Measurements from ENCODE around the gene ARID1A.
A peak's percentile ranks its signal among the peaks of the same experiment; 100 is the strongest.

ARID1A gene

GRCh38 chr1:26767714-26768113, 71.9 kb downstream of the ARID1A start:
- DNase-seq, result no peak

DNA sequence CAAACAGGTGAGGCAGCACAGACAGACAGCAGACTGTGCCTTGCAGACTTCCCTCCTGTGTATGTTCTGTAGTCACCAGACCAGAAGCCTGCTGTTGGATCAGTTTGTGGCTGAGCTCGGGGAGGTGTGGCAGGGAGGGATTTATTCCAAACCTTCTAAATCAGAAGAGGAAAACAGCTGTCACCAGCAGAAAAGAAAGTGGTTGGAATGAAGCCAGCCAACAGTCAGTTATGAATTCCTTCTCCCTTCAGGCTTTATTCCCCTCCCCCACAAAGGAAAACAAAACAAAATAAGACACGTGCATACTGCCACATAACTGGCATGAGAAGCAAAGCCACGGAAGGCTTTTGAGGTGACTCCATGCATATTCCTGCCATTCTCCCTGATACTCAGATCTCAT, 72.9 kb downstream of the ARID1A start:
- no peak for DNase-seq

- no peak for DNase-seq
These were observed 75.4 kb downstream of the ARID1A start for GRCh38 chr1:26771285-26771642.

DNA sequence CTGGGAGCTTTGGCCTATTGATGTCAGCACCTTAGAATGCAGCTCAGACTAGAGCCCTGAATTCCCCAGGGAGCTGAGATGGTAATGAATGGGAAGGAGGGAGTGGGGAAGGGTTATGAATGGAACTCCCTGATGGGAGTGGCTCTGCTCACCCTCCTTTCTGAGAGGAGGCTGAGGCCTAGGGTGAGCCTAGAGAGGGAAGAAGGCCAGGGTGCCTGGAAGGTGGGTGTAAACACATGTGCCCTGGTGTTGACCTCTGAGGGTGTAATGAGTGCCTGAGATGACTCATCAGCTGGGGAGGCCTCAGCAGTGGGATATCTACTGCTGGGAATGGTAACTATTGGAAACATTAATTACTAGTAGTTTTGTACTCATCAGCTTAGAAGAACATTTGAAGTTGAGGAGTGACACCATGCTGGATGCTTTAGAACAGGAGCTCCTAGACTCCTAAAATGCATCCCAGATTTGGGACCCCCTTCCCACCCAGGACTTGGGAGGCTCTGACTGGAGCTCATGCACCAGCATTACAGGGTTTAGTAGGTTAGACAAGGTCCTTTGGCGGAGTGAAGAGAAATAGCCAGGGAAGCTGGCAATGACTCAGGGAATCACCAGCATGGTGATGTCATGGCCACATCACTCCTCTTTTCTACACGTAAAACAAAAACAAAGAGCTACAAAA, 76.0 kb downstream of the ARID1A start:
- DNase-seq, result no peak

- DNase-seq, result no peak
These were observed 76.9 kb downstream of the ARID1A start for GRCh38 chr1:26772687-26773086.

DNA sequence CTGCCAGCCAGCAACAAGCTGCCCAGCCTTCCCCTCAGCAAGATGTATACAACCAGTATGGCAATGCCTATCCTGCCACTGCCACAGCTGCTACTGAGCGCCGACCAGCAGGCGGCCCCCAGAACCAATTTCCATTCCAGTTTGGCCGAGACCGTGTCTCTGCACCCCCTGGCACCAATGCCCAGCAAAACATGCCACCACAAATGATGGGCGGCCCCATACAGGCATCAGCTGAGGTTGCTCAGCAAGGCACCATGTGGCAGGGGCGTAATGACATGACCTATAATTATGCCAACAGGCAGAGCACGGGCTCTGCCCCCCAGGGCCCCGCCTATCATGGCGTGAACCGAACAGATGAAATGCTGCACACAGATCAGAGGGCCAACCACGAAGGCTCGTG, 78.6 kb downstream of the ARID1A start:
- DNase-seq, result no peak

GRCh38 chr1:26775666-26776065, 79.9 kb downstream of the ARID1A start:
- no peak for DNase-seq

- no peak for DNase-seq
These were observed 83.4 kb downstream of the ARID1A start for GRCh38 chr1:26779098-26779668.

DNA sequence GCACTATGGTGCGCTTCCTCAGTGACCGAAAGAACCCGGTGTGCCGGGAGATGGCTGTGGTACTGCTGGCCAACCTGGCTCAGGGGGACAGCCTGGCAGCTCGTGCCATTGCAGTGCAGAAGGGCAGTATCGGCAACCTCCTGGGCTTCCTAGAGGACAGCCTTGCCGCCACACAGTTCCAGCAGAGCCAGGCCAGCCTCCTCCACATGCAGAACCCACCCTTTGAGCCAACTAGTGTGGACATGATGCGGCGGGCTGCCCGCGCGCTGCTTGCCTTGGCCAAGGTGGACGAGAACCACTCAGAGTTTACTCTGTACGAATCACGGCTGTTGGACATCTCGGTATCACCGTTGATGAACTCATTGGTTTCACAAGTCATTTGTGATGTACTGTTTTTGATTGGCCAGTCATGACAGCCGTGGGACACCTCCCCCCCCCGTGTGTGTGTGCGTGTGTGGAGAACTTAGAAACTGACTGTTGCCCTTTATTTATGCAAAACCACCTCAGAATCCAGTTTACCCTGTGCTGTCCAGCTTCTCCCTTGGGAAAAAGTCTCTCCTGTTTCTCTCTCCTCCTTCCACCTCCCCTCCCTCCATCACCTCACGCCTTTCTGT, 84.6 kb downstream of the ARID1A start:
- no peak for DNase-seq

- DNase-seq, result no peak
These were observed 85.5 kb downstream of the ARID1A start for GRCh38 chr1:26781206-26781825.

- no peak for DNase-seq
These were observed 86.9 kb downstream of the ARID1A start for GRCh38 chr1:26782521-26783212.

DNA sequence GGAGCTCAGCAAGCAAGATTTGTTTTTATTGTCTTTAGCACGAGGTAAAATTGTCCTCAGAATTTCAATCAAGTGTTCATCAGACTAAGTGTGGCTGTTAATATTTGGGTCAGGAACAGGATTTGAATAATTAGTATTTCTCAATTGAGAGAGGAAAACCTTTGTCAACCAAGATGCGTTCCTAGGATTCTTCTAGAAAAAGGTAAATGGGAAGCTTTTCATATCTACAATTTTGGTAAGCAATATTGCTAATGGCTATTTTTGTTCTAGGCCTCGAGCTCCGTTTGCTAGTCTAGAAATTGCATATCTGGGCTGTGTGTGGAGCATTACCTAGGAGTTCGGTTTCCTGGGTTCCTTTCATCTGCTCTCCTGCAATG, 87.8 kb downstream of the ARID1A start:
- DNase-seq, result no peak

DNA sequence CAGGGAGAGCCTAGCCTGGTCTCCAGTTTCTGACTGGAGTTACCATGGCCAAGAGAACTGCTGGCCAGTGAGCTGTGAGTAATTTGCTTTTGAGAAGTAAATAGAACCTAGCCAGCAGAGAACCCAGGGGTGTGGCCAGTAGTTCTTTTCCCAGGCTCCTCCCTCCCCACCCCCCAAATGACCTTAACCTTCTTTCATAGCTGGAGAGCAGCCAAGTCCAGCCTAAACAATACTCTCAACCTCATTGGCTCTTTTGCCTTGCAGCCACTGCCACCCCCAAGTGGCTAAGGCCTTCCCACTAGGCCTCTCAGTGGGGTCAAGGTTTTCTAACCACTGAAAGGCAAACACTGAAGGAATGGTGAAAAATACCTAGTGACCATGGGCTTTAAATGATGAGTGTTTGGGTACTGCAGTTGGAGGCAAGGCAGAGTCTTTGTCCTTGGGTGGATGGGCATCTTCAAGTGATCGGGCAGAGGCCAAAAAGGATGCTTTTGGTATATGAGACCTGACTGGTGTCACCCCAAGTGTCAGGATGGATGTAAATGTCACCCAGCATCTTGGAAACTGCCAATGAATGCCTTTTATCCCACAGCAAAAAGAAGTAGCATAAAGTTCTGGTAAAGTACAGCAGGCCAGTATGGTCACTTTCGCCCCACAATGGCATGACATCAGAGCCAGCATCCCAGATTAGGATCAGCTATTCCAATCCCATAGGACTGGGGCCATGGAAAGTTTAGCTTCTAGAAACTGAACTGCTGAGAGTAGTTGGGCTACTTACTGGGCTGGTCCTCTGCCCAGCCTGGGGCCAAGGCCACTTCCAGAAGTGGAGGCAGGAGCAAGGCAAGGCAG, 88.4 kb downstream of the ARID1A start:
- DNase-seq, result no peak

DNA sequence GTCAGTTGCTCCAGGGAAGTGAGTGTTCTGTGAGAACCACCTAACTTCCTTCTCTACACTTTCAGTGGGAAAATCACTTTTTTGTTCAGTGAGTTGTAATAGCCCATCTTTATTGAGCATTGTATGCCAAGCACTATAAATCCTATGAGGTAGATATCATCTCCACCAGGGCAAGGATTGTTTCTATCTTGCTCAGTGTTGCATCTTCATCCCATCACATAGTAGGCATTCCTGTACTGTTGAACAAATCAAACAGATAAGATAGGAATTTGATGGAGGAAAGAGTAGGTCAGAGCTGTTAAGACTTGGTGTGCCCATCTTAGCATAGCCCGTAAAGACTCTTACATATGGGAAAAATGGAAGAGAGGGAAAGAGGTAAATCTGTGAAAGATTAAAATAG, 89.1 kb downstream of the ARID1A start:
- DNase-seq, result no peak

DNA sequence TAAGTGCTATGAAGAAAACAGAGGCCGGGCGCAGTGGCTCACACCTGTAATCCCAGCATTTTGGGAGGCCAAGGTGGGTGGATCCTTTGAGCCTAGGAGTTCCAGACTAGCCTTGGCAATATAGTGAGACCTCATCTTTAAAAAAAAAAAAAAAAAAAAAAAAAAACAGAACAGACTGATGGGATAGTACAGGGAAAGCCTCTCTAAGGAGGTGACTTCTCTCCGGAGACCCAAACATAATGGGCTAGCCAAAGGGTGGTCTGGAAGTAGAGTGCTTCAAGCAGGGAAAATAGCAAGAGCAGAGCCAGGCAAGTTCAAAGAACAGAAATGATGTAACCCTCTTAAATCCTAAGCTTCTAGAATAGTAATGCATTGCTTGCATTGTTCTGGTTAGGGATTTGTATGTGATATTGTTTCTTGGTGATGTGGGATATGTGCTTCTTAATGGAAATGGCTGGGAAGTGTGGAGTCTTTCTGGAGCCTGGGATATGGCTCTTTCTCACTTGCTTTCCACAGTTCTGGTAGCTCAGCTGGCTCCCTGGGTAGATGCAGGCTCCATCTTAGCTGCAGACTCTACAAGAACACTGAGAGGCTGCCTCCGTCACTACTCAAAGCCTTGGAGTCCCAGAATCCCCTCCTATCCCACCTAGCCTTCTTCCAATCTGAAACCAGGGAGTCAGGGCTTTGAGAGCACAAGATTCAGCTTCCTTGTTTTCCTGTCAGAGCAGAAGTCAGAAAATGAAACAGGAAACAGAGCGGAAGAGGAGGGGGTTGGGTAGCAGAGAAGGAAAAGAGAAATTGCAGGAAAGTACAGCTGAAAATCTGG, 90.0 kb downstream of the ARID1A start:
- peak; percentile 27 for DNase-seq

- peak; percentile 20 for DNase-seq
These were observed 90.9 kb downstream of the ARID1A start for GRCh38 chr1:26786437-26787380.

DNA sequence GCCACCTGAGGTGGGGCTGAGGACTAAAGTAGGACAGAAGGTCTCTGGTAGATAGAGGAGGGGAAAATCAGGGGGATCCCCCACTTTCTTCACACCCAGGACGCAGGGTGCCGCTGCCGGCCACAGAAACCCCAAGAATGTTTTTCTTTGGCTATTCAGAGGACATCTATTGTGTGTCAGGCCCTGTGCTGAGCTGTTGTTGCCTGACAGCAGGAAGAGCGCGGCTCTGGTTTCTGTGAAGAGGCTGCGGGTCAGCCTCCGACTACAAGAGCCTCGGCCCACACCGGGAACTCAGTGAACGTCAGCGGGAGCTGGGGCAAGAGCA, 91.5 kb downstream of the ARID1A start:
- peak; percentile 88 for DNase-seq

DNA sequence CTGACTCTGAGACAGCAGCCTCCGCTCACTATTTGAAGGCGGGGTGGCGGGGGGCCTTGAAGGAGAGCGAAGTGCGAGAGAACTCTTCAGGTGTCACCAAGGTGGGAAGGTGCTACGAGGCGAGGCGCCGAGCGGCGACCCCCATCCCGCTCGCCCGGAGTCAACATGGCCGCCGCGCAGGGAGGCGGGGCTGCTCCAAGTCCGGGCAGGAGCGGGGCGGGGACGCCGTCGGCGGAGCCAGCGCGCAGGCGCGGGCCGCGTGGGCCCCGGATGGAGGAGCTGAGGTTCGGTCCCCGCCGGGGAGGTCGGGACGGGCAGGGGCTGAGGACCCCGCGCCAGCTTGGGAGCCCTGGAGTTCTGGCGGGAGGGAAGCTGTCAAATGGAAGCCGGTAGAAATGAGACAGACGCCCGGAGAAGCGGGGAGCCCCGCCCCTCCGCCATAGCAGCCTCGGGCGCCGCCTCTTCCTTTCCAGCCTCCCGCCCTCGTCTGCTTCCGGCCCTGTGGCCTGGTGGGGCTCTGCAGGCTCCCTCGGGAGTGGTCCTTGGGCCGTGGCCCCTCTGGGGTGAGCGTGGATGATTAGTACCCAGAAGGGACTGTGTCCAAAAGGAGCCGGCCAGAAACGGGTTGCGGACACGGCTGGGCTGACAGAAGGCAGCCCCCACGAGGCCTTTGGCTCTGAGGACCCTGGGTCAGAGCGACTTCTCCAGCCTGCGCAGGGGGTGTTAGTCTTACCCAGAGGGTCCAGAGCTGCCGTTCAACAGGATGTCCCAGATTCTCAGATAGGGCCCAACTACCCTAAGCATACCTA, 92.1 kb downstream of the ARID1A start, which contains the start of gene PIGV:
PIGV (plus strand) TSS at position 245 of the 809 bp plus-strand sequence. CDS start 2,866 bp downstream, outside the sequence.
- DNase-seq, result peak; percentile 88

DNA sequence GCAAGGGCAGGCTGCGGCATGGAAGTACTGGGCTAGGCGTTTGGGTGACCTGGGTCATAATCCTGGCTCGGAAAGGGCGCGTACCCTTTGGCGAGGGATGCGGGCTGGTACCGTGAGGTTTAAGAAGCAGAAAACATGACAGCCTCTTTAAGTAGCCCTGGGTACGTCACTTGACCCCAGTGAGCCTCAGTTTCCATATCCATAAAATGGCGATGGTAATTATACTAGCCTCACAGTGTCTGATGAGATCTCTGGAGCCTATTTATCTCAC, 92.6 kb downstream of the ARID1A start:
- no peak for DNase-seq

Data from CD4-positive, alpha-beta T cell treated with Interleukin-10 for 1 hour (primary cell).